Measurements from ENCODE around the gene EDA2R. TPM values are rescaled to one million over a fixed set of nuclear protein-coding genes. Genes with fewer than 3 reads are reported as not detected.

Gene EDA2R
- total and polyA plus RNA-seq, 2 of the 8 experiments (the other 6 are each of a cell fraction or from before 2014, with no cell fraction given), result 5.0 to 7.0 TPM

DNA sequence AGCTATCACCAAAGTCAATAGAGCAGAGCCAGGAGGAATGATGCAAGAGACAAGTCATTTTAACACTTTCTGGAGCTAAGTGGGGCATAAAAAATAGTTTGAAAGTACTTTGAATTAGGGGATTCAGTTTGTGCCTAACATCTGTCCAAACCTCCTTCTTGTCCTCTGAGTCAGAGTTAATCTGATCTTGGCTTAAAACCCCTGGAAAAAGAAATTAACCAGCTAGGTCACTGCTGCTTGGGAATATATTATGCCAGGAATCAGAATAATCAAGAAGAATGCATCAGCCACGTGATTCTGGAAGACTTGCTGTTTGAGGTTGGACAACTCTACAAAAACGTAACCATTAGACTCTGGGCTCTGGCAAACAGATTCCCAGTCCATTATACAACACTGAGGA, 45.3 kb upstream of the EDA2R start:
- H2BK15ac ChIP-seq (ENCODE audit: low read length), result no peak overlapping the region
- H2AFZ ChIP-seq (ENCODE audit: low read length), result no peak overlapping the region
- ChIA-PET CTCF (ENCODE audit: partially characterized antibody) (no interaction called here), POLR2A (ENCODE audit: partially characterized antibody) (no interaction called here)
- H3K9ac ChIP-seq (replicated peaks in 1 of 4; ENCODE audit: extremely low read depth in 1 of 4, low read depth in 3 of 4, low read length in 3 of 4), result no peak overlapping the region
- H2BK120ac ChIP-seq (replicated peaks; ENCODE audit: low read depth, low read length), result no peak overlapping the region
- H3K4me1 ChIP-seq (replicated peaks in 1 of 4; ENCODE audit: control insufficient read depth in 3 of 4, insufficient read depth in 4 of 4, low read length in 3 of 4), result no peaks in the 10 kb centered on the region
- H2AK5ac ChIP-seq (ENCODE audit: low read depth, low read length), result no peak overlapping the region
- 90% methylated on average over 2 of the region's 2 CpGs; no CpG with 5 or more reads in 1 of the 2 experiments for WGBS, 2 experiments (ENCODE audit: extremely low coverage in 1 of 2, insufficient coverage in 1 of 2, insufficient read length in 1 of 2, insufficient replicate concordance in 2 of 2, low coverage in 1 of 2, low lambda C conversion rate in 2 of 2, missing lambda C conversion rate in 1 of 2)
- H3K14ac ChIP-seq (ENCODE audit: insufficient read length), result no peak overlapping the region
- no peak overlapping the region for H3K4me2 ChIP-seq (ENCODE audit: insufficient read depth in 1 of 2, low read depth in 2 of 2, low read length in 2 of 2)
- no peaks in the 10 kb centered on the region for H3K36me3 ChIP-seq (ENCODE audit: control insufficient read depth in 2 of 4, insufficient read depth in 4 of 4, low read length in 3 of 4)
- no peak overlapping the region for H4K91ac ChIP-seq (replicated peaks; ENCODE audit: insufficient read length, low read length)
- H3K4ac ChIP-seq (replicated peaks; ENCODE audit: insufficient read length, low read depth, low read length), result no peak overlapping the region
- TF ChIP-seq TBP (IDR thresholded peaks at IDR 0.05; ENCODE audit: low read depth, low read length) (no peak), NRF1 (IDR thresholded peaks at IDR 0.05; ENCODE audit: low read depth, low read length) (no peak), TAF1 (IDR thresholded peaks at IDR 0.05; ENCODE audit: low read depth, low read length) (no peak), SRF (IDR thresholded peaks at IDR 0.05; ENCODE audit: low read depth, low read length) (no peak), HDAC2 (IDR thresholded peaks at IDR 0.05; ENCODE audit: borderline replicate concordance in 1 of 2, low read depth in 2 of 2, low read length in 2 of 2) (no peak), TCF12 (IDR thresholded peaks at IDR 0.05; ENCODE audit: low read depth, low read length) (no peak), EP300 (IDR thresholded peaks at IDR 0.05; ENCODE audit: borderline replicate concordance in 1 of 2, low read depth in 2 of 2, low read length in 2 of 2) (no peak), SIN3A (conservative IDR thresholded peaks at IDR 0.05 in 1 of 2, IDR thresholded peaks at IDR 0.05 in 1 of 2; ENCODE audit: low read depth in 1 of 2, low read length in 2 of 2) (no peak), BACH1 (IDR thresholded peaks at IDR 0.05; ENCODE audit: low read length) (no peak), FOSL1 (IDR thresholded peaks at IDR 0.05; ENCODE audit: insufficient read depth, low read depth, low read length) (no peak), GTF2F1 (IDR thresholded peaks at IDR 0.05; ENCODE audit: borderline replicate concordance, low read depth, low read length) (no peak)
- TF ChIP-seq, protein P1, sequence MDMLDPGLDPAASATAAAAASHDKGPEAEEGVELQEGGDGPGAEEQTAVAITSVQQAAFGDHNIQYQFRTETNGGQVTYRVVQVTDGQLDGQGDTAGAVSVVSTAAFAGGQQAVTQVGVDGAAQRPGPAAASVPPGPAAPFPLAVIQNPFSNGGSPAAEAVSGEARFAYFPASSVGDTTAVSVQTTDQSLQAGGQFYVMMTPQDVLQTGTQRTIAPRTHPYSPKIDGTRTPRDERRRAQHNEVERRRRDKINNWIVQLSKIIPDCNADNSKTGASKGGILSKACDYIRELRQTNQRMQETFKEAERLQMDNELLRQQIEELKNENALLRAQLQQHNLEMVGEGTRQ (IDR thresholded peaks at IDR 0.05; ENCODE audit: low read length), result no peak
- TF ChIP-seq, protein P2, sequence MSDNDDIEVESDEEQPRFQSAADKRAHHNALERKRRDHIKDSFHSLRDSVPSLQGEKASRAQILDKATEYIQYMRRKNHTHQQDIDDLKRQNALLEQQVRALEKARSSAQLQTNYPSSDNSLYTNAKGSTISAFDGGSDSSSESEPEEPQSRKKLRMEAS (IDR thresholded peaks at IDR 0.05), result no peak
- H4K5ac ChIP-seq (ENCODE audit: insufficient read length, low read depth, low read length), result no peak overlapping the region
- no peaks in the 10 kb centered on the region for H4K20me1 ChIP-seq (replicated peaks in 1 of 2; ENCODE audit: control insufficient read depth in 1 of 2, insufficient read depth in 2 of 2, low read length in 2 of 2)
- H3K27me3 ChIP-seq (replicated peaks in 1 of 4; ENCODE audit: control insufficient read depth in 3 of 4, extremely low read depth in 1 of 4, insufficient read depth in 3 of 4, low read length in 3 of 4), result no peaks in the 10 kb centered on the region
- no peak overlapping the region for H3K56ac ChIP-seq (replicated peaks; ENCODE audit: insufficient read length, low read depth, low read length)
- H2BK5ac ChIP-seq (ENCODE audit: low read depth, low read length), result no peak overlapping the region
- no peak overlapping the region for H4K8ac ChIP-seq (ENCODE audit: extremely low read depth, insufficient read depth, low read length)
- no peak overlapping the region for H2BK20ac ChIP-seq (ENCODE audit: low read length)
- H3K4me3 ChIP-seq (ENCODE audit: extremely low read depth in 1 of 4, insufficient read depth in 2 of 4, low read depth in 3 of 4, low read length in 4 of 4), result no peak overlapping the region
- H3K18ac ChIP-seq (ENCODE audit: extremely low read depth, low read length), result no peak overlapping the region
- H2BK12ac ChIP-seq (ENCODE audit: low read depth, low read length), result no peak overlapping the region
- no peaks in the 10 kb centered on the region for H3K9me3 ChIP-seq (ENCODE audit: insufficient read depth in 2 of 2, low read depth in 1 of 2, low read length in 1 of 2)
- no peak for DNase-seq (ENCODE audit: low read depth in 1 of 2, low spot score in 2 of 2)
- H3K23me2 ChIP-seq (ENCODE audit: low read depth, low read length), result no peaks in the 10 kb centered on the region
- H3K23ac ChIP-seq (ENCODE audit: insufficient read length), result no peak overlapping the region
- H3K79me1 ChIP-seq (ENCODE audit: low read depth, low read length), result no peaks in the 10 kb centered on the region
- H3K79me2 ChIP-seq (ENCODE audit: control insufficient read depth in 1 of 2, insufficient read depth in 2 of 2, low read length in 2 of 2), result no peaks in the 10 kb centered on the region
- no peak overlapping the region for H3K27ac ChIP-seq (ENCODE audit: low read depth, low read length)
- no peak for FAIRE-seq

Data from H1 (cell line).